ENCODE data around the gene RAB7B.

RAB7B gene

GRCh38 chr1:205972491-205973168 lies 30.6 kb downstream of the RAB7B start:
- DNase-seq: no peak

GRCh38 chr1:205972081-205972480 lies 31.1 kb downstream of the RAB7B start:
- DNase-seq: no peak

- no peak for DNase-seq
These were observed 32.1 kb downstream of the RAB7B start for GRCh38 chr1:205971082-205971481.

- DNase-seq: no peak
These were observed 32.7 kb downstream of the RAB7B start for GRCh38 chr1:205970486-205970885.

GRCh38 chr1:205969229-205969628 lies 34.0 kb downstream of the RAB7B start:
- DNase-seq: no peak

GRCh38 chr1:205967554-205968335 lies 35.5 kb downstream of the RAB7B start:
- no peak for DNase-seq

GRCh38 chr1:205965036-205965884 lies 37.9 kb downstream of the RAB7B start:
- DNase-seq: no peak

- no peak for DNase-seq
These were observed 39.6 kb downstream of the RAB7B start for GRCh38 chr1:205963352-205964155.

- no peak for DNase-seq
These were observed 40.4 kb downstream of the RAB7B start for GRCh38 chr1:205962821-205963221.

- DNase-seq: no peak
These were observed 41.0 kb downstream of the RAB7B start for GRCh38 chr1:205961991-205962820.

GRCh38 chr1:205961405-205961804 lies 41.8 kb downstream of the RAB7B start:
- no peak for DNase-seq

- no peak for DNase-seq
These were observed 43.4 kb downstream of the RAB7B start for GRCh38 chr1:205959789-205960188.

GRCh38 chr1:205955499-205955898 lies 47.7 kb downstream of the RAB7B start:
- DNase-seq: no peak

- no peak for DNase-seq
These were observed 48.3 kb downstream of the RAB7B start for GRCh38 chr1:205954819-205955404.

- DNase-seq: no peak
These were observed 51.4 kb downstream of the RAB7B start for GRCh38 chr1:205951746-205952145.

- DNase-seq: no peak
These were observed 52.2 kb downstream of the RAB7B start for GRCh38 chr1:205950826-205951549.

GRCh38 chr1:205950280-205950679 lies 52.9 kb downstream of the RAB7B start:
- peak; percentile 20 to 56 for DNase-seq

- no peak for DNase-seq
These were observed 53.4 kb downstream of the RAB7B start for GRCh38 chr1:205949753-205950152.

GRCh38 chr1:205948886-205949285 lies 54.3 kb downstream of the RAB7B start:
- DNase-seq: no peak

- no peak for DNase-seq
These were observed 55.2 kb downstream of the RAB7B start for GRCh38 chr1:205948039-205948438.

GRCh38 chr1:205947024-205947423 lies 56.2 kb downstream of the RAB7B start:
- no peak for DNase-seq
